Activated naive CD4-positive, alpha-beta T cell treated with anti-CD3 and anti-CD28 coated beads, Interleukin-2, amount 50 U/mL, for 72 hours (primary cell): ENCODE data around the gene PIMREG. TPM values are rescaled to one million over a fixed set of nuclear protein-coding genes. Genes with fewer than 3 reads are reported as not detected.

Source experiments
- ATAC-seq, 2 donors: fragments of 150-1000 bp; cut with Tn5 transposase; 2 replicates each; pipeline ENCODE4 v1.10.0; 2021; ENCODE audit warnings: mild to moderate bottlenecking in 2 of 2, moderate library complexity in 2 of 2
- DNase-seq, 2 donors: peaks; one replicate each; pipeline ENCODE4 v3.0.0; 2021 to 2022; ENCODE audit warnings: low spot score in 2 of 2
- H3K27ac Mint-ChIP-seq, 2 donors: one replicate each; pipeline ENCODE4 v1.8.0; 2022; ENCODE audit warnings: mild to moderate bottlenecking in 2 of 2, mixed read lengths in 2 of 2
- H3K36me3 Mint-ChIP-seq, 2 donors: one replicate each; pipeline ENCODE4 v1.8.0; 2022; ENCODE audit warnings: mixed read lengths in 2 of 2
- H3K9me3 Mint-ChIP-seq, 2 donors: one replicate each; pipeline ENCODE4 v1.8.0; 2022; ENCODE audit warnings: mixed read lengths in 2 of 2
- total RNA-seq, 2 donors: library from RNA; stranded (reverse); gene quantifications; one replicate each; pipeline ENCODE4 v1.2.3, GENCODE V29; 2022

Gene PIMREG
- total RNA-seq, 2 donors from 2014 or later, result 13.0 to 13.1 TPM

DNA sequence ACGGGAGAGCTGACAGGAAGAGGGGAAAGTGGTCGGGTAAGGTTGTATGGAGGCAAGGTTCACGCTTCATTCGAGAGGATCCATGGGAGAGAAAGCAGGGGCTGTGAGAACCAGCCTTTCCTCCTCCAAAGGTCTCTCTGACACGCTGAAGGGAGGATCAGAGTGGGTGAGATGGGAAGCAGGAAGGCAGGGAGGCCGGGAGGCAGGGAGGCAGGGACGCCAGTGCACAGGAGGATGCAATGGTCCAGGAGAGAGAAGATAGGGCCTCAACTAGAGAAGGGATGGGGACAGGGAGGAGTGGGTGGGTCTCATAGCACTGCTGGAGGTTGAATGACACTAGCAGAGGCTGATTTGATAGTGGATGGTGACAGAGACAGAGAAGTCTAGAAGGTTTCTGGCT lies 54.1 kb downstream of the PIMREG start:
- no peak for DNase-seq
- no peak for ATAC-seq
- H3K36me3 Mint-ChIP-seq, result no peaks in the 10 kb centered on the region
- H3K9me3 Mint-ChIP-seq, result no peaks in the 10 kb centered on the region
- H3K27ac Mint-ChIP-seq, result no peak overlapping the region

DNA sequence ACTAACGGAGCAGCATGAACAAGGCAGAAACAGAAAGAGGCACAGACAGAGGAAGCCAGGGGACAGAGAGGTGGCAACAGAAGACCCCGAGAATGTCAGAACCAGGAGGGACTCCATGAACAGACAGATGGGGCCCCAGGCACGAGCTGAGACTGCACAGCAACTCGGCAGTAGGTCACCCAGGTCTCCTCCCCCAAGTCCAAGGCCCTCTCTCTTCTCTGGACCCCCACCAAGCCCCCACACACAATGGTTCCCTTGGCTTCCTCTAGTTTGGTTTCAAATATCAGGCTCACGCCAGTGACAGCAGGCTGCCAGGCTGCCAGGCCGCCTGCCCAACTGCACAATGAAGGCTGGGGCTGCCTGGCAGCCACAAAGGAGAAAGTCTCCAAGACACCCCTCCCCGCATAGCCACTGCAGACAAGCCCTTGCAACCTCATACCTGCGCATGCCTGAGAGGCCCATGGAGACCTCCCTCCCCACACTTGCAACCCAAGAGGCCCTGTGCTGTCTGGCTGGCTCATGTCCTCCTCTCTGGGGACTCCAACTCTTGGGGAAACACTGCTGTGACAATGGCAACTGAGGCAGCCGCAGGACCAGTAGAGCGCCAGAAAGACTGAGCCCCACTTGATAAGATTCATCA lies 54.8 kb downstream of the PIMREG start:
- no peaks in the 10 kb centered on the region for H3K36me3 Mint-ChIP-seq
- no peak for ATAC-seq
- H3K9me3 Mint-ChIP-seq, result no peaks in the 10 kb centered on the region
- no peak overlapping the region for H3K27ac Mint-ChIP-seq
- DNase-seq, result no peak

Other genes with a start within 250 kb of the PIMREG start
- gene AIPL1, start 9.3 kb upstream of the PIMREG start, total RNA-seq, result not detected
- 1 to 10 TPM in 1 of 2 donors, under 1 TPM in 1; 0.87 to 1.2 TPM for gene PITPNM3, start 112.1 kb downstream of the PIMREG start, total RNA-seq
- gene KIAA0753, start 196.3 kb downstream of the PIMREG start, total RNA-seq, result 10 to 100 TPM; 17.4 to 22.3 TPM
- gene TXNDC17, start 196.6 kb downstream of the PIMREG start, total RNA-seq, result 100 to 1,000 TPM in 1 of 2 donors, 10 to 100 TPM in 1; 67.7 to 131 TPM
- gene MED31, start 207.2 kb downstream of the PIMREG start, total RNA-seq, result 10 to 100 TPM; 19.9 to 25.1 TPM
- gene C17orf100, start 207.3 kb downstream of the PIMREG start, total RNA-seq, result 1 to 10 TPM in 1 of 2 donors, under 1 TPM in 1; 0.89 to 2.3 TPM